Hematopoietic multipotent progenitor cell treated with erythropoietin and hydrocortisone succinate and interleukin-3 and kit ligand, for 4 days (in vitro differentiated cells): ENCODE results near the gene CCL14.
A peak's percentile ranks its signal among the peaks of the same experiment; 100 is the strongest.
"Not testable (repeated sequence)": the region's sequence is repeated elsewhere in the genome, so short reads cannot be mapped to it uniquely, and the experiment has no call there.

Source experiments
- DNase-seq: peaks from one replicate; pipeline ENCODE4 v3.0.0-alpha.2; 2015

CCL14 gene

GRCh38 chr17:35986643-35987042, at the start of gene CCL14:
TSS of gene CCL14 (minus strand) at chr17:35986729. CDS start at chr17:35986649, 80 bp downstream.
- DNase-seq = no peak

GRCh38 chr17:36036235-36036634, 49.7 kb upstream of the CCL14 start:
- DNase-seq = peak; percentile 80

DNA sequence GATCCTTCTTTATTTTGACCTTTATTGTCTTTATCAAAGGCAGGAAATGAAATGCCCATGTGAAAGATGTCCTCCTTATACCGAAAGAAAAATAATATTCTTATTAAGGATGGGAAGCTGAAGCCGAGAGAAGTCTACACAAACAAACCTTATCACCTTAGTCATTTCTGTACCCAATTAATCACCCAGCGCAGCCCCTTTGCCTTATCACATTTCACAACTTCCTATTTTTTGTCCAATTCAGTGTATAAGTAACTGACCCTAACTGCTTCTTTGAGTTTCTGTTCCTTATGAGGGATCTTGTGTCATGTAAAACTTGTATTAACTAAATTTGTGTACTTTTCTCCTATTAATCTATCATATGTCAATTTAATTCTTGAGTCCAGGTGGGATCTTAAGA, 47.6 kb upstream of the CCL14 start:
- DNase-seq = peak; percentile 93

DNA sequence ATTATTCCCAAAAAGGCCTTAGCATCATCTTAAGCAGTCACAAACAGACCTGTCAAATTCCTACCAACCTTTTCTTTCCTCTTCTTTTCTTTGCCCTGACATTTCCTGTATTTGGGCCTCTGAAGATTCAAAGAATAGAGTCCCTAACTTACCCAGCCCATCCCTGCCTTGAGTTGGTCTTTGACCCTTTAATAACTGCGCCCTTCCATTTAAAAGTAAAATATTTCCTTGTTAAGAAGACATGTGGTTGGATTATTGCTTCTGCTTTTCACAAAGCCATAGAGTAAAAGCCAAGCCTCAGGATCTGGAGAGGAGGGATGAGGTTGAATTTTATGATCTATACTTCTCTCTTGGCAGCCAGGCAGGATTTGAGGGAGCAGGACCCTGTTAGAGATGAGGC, 44.4 kb upstream of the CCL14 start:
- DNase-seq = no peak

GRCh38 chr17:36027761-36028160, 41.2 kb upstream of the CCL14 start:
- no peak for DNase-seq

GRCh38 chr17:36024106-36024869, 37.8 kb upstream of the CCL14 start:
- no peak for DNase-seq

GRCh38 chr17:36019423-36019822, 32.9 kb upstream of the CCL14 start:
- DNase-seq = no peak

DNA sequence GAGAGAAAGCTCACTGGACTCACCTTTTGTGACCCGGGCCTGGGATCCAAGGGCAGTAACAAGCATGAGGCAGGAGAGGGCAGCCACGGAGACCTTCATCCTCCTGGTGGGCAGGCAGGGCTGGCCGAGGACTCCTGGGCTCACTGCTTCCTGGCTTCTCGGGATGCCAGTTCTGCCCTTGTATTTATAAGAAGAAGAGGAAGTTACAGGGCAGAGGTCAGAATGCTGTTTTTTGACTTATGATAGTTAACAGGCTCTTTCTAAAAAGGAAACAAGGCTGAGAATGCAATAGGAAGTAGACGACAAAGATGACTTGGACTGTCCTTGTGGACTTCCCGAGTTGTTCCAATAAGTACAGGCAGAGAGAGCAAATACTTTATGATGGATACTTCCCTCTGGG, 31.3 kb upstream of the CCL14 start, which contains the start of gene CCL23:
Gene CCL23 (minus strand): TSS at position 174 of the 400 bp plus-strand sequence. CDS start 75 bp downstream, at position 99.
- DNase-seq = peak; percentile 71

- no peak for DNase-seq
Measured at GRCh38 chr17:36016555-36016954, 30.0 kb upstream of the CCL14 start.

DNA sequence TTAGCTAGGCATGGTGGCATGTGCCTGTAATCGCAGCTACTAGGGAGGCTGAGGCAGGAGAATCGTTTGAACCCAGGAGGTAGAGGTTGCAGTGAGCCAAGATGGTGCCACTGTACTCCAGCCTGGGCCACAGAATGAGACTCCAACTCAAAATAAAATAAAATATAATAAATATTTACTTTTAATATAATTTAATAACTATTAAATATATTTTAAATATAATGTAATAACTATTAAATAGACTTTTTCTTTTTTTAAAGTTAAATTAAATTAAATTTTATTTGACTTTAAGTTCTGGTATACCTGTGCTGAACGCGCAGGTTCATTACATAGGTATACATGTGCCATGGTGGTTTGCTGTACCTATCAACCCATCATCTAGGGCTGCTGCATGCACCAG, 29.4 kb upstream of the CCL14 start:
- DNase-seq = not testable (repeated sequence)

GRCh38 chr17:36014946-36015345, 28.4 kb upstream of the CCL14 start:
- DNase-seq = no peak

GRCh38 chr17:36011201-36011600, 24.7 kb upstream of the CCL14 start:
- peak; percentile 91 for DNase-seq

DNA sequence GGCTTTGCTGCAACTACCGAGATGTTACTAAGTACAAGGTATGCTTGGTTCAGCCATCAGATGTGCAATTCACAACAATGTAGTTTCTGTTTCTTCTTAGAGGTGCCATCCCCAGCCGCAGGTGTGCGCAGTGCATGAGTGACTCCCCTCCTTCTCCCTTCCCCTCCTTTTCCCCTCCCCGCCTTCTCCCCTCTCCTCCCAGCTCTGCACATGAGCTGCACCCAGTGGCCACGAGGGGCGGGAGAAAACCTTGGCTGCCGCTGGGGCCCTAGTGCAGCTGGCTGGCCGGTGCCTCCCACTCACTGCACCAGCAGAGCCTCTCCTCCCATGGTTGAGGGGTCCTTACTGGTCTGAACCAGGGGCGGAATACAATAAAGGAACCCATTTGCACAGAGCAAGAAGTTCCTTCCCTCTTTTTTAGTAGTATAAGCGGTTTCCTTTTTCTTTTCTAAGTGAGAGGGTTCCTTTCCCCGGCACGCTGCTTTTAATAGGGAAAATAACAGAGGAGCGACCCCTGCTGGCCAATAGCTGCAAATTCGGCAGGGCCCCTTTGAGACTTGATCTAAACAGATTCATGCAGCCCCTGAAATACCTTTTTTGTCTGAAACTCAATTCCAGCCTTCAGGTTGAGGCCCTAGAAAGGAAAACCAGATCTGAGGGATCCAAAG, 22.6 kb upstream of the CCL14 start:
- no peak for DNase-seq

DNA sequence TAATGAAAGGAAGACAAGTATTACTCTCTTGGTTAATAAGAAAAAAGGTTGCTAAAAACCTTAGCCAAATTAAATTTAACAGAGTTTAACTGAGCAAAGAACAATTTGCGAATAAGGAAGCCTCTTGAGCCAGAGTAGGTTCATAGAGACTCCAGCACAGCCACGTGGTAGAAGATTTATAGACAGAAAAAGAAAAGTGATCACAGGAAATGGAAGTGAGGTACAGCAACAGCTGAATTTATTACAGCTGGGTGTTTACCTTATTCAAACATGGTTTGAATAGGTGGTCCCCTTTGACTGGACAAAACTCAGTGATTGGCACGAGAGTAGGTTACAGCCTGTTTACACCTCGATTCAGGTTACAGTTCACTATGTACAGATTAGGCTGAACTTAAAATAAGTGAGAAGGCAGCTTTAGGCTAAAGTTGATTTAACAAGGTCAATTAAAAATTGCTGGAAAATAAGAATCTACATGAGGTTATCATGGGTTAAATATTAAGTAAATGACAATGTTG, 18.1 kb upstream of the CCL14 start:
- DNase-seq = peak; percentile 36

DNA sequence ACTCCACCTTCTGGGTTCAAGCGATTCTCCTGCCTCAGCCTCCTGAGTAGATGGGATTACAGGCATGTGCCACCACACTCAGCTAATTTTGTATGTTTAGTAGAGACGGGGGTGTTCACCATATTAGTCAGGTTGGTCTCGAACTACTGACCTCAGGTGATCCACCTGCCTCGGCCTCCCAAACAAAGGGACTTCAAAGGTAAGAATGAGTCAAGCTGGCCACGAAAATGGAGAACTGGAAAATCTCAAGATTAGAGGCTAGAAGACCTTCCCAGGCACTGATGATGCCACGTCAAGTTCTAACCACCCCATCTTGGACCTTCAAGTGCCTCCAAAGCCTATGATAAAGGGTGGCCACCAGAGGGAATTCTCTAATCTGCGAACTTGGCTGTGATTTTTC, 16.1 kb upstream of the CCL14 start:
- DNase-seq = no peak

GRCh38 chr17:36001862-36002603, 15.5 kb upstream of the CCL14 start:
- no peak for DNase-seq

DNA sequence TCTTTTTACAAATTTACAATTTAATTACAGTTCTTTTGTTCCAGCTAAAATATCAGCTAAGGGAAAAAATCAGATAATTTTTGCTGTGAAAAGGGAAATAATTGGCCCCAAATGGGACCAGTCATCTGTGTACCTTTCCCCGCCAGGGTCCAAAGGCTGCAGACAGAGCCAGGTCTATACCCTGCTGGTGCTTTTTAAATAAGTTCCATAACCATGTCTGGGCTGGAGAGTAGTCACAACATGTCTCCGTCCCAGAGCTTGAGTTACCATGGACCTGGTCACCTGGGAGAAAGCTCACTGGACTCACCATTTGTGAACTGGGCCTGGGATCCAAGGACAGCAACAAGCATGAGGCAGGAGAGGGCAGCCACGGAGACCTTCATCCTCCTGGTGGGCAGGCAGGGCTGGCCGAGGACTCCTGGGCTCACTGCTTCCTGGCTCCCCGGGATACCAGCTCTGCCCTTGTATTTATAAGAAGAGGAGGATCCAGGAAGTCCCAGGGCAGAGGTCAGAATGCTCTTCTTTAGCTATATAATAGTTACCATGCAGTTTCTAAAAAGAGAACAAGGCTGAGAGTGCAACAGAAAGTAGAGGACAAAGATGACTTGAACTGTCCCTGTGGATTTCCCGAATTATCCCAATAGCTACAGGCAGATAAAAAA, 14.7 kb upstream of the CCL14 start, which contains the start of gene CCL15:
Gene CCL15 (minus strand): TSS at position 444 of the 662 bp plus-strand sequence. CDS start 61 bp downstream, at position 383.
- DNase-seq = no peak

DNA sequence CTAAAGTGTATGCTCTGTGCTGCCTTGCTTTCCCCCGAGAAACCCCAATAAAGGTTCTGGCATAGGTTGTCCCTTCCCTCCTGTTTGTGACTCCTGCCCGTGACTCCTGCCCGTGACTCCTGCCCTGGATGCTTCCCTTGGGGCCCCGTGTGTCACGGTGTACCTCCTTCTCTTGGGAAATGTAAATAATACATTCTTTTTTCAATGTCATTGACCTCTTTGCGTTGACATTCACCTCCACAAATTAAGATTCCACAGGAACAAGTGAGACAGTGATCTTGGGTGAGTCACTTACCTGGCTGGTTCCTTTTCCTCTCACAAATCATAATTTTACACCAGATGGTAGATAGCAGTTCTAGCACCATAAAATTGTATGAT, 14.2 kb upstream of the CCL14 start:
- DNase-seq = no peak

DNA sequence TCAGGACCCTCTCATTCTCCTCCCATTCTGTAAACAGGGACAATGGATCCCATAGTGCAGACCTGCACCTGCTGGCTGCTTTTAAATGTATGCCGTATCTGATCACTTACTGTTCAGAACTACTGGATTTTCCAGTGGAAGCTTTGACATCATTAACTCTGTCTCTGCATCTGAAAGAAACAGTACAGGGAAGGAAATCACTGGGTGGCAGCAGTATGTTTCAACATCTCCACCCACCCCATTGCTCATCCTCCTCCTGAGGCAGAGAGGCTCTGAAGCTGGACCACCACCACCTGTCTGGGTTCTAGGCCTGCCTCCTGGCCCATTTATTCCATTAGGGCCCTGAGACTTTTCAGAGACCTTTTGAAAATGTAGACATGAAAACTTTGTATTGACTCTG, 12.2 kb upstream of the CCL14 start:
- DNase-seq = no peak

DNA sequence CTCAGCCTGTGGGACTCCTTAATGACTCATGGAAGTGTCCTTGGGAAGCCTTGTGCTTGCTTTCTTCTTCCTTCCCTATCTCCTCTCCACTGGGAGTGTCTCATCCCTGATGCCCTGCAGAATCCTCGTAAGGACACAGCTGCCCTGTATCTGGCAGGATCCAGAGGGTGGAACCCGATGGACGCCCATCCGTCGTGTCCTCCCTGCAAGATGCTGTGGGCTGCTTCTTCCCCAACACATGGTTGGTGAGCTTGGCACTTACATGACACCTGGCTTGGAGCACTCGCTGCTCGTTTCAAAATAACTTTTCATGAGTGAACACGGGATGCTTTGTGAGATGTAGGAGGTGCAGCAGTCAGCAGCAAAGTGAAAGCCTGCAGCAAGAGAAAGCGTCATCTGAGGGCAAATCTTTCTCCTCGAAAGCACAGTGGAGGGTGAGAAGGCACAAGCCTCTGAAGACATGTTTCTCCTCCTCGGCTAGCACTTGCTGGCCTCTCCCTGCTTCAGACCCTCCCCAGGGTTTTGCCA, 11.6 kb upstream of the CCL14 start:
- DNase-seq = no peak

- not testable (repeated sequence) for DNase-seq
Measured at GRCh38 chr17:35995346-35995745, 8.8 kb upstream of the CCL14 start.

- no peak for DNase-seq
Measured at GRCh38 chr17:35991075-35991474, 4.5 kb upstream of the CCL14 start.

- no peak for DNase-seq
Measured at GRCh38 chr17:35988164-35988563, 1.6 kb upstream of the CCL14 start.
